ENCODE results near the gene MYRFL.

DNA sequence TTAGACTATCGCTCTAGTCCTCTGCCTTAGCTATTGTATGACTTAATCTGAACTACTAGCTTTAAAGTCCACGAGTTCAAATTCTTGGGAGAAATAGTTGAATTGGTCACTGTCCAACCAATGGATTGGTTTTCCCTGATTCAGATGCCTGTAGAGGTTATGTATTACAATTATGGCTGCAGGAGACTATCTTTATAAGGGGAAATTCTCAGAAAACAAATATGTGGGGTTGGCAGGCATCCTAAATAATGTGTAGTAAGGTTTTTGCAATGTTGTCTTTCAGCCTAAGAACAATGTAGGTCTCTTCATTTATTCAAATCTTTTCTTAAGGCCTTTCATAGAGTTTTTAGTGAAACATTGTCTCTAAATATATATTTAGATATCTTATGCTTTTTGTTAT is 26.9 kb downstream of the MYRFL start:
- TF ChIP-seq CTCF (IDR thresholded peaks at IDR 0.05; ENCODE audit: low read length), result no peak
- TF ChIP-seq EZH2 (IDR thresholded peaks at IDR 0.05; ENCODE audit: borderline replicate concordance, low read length), result no peak

Measured in OCI-LY1 (cell line).